Measurements from ENCODE around the gene RASA3.

Gene RASA3

GRCh38 chr13:113930671-113931637, 201.5 kb downstream of the RASA3 start:
- FAIRE-seq: no peak
- DNase-seq (ENCODE audit: insufficient read length, low spot score): no peak

GRCh38 chr13:113929628-113930615, 202.5 kb downstream of the RASA3 start:
- FAIRE-seq (no peak), DNase-seq (ENCODE audit: insufficient read length, low spot score) (no peak)

- FAIRE-seq: no peak
- no peak for DNase-seq (ENCODE audit: insufficient read length, low spot score)
These were observed 203.5 kb downstream of the RASA3 start for GRCh38 chr13:113928685-113929627.

All from HTR-8/SVneo (cell line).